Measurements from ENCODE around the gene IGF2BP2.
"Not testable (repeated sequence)": the region's sequence is repeated elsewhere in the genome, so short reads cannot be mapped to it uniquely, and the experiment has no call there.

The IGF2BP2 gene

GRCh38 chr3:185705498-185705897 is 119.3 kb downstream of the IGF2BP2 start:
- no peak for DNase-seq

DNA sequence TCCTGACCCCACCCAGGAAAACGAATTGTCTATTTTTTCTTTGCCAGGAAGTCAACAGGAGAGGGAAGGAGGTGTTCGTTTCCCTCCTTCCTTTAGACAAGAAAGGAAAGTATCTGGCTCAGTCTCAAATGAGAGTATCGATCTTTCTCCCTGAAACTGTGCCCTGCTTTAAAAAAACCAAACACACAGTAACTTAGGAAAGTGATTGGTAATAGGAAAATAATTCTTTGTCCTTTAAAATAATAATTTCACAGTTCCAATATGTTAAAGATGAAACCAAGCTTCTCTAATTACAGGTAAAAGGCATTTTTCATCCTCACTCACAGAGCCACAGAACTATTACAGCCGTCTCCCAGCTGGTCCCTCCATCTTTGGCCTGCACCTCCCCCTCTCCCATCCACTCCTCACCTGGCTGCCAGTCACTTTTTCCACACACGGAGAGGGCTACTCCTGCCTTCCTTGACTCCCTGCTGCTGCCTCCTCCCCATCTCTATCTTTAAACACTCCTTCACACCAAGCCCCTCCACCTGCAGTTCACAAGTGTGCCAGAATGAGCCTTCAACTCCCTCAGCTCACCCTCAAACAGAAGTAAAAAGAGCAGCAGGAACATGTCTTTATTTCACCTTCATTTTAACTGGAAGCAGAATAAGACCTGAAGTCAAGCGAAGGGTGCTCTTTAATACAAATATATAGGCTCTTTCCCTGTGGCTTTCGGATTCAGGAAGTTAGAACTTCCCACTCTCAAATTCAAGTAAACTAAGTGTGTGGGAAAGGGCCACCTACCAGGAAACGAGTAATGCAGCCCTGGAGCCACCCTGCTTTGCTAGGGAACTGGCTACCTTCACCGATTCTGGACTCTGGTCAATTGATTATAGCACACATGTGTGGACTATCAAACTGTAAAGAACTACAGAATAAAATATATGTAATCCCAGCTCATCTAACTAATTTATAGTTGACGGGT is 122.3 kb downstream of the IGF2BP2 start:
- no peak for DNase-seq

DNA sequence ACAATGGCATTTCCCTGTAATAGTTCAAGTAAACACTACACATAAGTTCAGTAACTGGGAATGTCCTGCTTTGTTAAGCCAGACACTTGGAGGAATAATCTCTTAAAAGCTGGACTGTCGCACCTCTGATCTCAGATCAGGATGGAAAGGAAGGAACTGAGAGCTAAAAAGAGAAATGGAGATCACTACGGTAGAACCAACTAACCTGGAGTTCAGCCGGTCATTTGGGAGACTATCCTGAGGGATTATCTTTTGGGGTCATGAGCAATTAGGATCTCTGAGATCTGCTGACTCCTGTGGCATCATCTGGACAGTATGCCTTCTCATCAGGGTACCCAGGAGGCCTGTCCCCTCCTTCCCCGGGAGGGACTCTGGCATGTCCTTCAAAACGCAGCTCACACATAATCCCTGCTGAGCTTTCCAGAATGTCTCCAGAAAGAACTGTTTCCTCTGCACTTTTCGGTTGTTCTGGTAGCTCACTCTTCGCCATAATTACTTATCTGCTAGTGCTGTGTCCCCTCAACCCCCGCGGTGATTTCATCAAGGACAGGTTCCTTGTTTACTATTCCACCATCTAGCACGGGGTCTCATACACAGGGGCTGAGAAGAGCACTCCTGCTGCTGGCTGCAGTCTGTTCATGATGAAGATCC is 123.1 kb downstream of the IGF2BP2 start:
- DNase-seq: no peak

GRCh38 chr3:185699927-185700326 is 124.9 kb downstream of the IGF2BP2 start:
- no peak for DNase-seq

GRCh38 chr3:185697228-185697627 is 127.6 kb downstream of the IGF2BP2 start:
- not testable (repeated sequence) for DNase-seq

- no peak for DNase-seq
These were observed 128.8 kb downstream of the IGF2BP2 start for GRCh38 chr3:185696039-185696438.

DNA sequence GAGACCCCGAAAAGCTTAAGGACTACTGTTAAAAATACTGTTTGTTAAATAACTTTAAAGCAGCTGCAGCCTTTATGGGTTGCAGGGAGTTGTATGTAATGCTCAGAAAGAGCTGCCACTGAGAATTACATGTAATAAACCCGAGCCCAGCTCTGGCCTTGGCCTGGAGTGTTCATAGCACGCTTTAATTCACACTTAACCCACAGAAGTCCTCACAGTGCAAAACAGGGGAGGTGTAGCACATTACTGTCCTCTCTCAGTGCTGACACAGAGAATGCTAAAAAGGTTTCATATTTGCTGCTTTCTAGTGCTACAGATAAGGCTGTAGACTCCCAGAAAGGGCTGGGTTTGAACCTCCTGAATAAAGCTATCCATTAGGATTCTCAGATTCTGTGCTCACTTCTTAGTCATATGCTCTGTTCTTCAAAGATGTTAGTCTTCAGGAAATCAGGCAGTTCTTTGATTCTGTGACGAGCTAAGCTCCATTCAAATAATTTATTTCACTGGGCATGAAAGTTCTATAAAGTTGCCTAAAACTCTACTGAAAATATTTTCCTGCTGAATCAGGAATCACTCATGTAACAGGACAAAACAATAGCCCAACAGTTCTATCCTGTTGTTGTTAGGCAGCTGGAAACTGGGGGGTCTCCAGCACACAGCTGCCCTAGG is 130.7 kb downstream of the IGF2BP2 start:
- no peak for DNase-seq

DNA sequence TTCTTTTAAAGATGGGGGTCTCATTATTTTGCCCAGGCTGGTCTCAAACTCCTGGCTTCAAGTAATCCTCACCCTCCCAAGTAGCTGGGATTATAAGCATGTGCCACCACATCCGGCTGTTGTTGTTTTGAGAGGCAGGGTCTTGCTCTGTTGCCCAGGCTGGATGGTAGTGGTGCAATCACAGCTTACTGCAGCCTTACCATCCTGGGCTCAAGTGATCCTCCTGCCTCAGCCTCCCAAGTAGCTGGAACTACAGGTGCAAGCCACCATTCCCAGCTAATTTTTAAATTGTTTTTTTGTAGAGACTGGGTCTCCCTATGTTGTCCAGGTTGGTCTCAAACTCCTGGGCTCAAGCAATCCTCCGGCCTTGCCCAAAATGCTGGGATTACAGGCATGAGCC is 133.2 kb downstream of the IGF2BP2 start:
- no peak for DNase-seq

DNA sequence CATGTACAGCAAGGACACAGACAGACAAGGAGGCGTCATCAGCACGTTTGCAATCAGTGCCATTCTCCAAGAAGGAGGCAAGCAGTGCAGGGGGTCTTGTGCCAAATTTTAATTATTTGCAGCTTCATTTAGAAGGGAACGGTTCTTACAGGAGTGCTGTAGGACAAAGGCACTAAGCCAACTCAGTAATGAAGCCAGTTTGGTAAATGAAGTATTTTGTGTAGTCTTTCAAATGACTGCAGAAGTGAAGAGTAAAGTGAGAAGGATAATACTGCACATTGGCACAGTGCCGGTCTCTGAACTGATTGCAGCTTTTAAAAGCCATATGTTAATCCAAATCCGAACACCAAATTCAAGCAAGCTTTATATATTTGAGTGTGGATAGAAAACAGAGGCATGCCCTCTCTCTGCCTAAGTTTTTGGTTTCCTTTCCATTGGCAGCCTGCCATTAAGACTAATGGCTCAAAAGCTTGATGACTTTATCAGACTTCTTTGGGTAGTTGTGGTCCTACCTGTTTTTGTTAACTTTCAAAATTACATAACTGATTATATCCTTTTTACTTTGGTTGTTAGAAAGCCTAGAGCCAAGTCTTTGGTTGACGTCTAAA is 137.5 kb downstream of the IGF2BP2 start:
- no peak for DNase-seq

DNA sequence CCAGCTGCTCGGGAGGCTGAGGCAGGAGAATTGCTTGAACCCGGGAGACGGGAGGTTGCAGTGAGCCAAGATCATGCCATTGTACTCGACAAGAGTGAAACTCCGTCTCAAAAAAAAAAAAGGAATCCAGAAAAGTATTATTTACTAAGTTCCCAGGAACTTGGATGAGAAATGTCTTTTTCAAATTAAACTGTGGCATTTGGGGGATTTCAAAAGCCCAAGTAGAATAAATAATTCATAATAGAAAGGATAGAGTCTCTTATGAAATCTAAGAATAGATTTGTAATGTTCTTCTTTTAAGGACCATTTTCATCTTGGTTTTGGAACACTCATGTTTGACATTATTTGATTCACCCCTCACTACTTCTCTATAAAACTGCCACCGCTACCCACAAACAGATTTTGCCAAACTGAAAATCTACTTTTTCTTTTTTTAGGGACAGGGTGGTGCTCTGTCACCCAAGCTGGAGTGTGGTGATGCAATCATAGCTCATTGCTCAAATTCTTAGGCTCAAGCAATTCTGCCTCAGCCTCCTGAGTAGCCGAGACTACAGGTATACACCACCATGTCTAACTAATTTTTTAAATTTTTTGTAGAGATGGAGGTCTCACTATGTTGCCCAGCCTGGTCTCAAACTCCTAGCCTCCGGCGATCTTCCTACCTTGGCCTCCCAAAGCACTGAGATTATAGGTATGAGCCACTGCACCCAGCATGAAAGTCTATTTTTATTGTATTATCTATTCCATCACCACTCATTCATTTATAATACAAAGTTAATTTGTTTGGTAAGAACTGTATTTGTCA is 139.4 kb downstream of the IGF2BP2 start:
- DNase-seq: no peak

GRCh38 chr3:185680231-185680630 is 144.6 kb downstream of the IGF2BP2 start:
- DNase-seq: no peak

DNA sequence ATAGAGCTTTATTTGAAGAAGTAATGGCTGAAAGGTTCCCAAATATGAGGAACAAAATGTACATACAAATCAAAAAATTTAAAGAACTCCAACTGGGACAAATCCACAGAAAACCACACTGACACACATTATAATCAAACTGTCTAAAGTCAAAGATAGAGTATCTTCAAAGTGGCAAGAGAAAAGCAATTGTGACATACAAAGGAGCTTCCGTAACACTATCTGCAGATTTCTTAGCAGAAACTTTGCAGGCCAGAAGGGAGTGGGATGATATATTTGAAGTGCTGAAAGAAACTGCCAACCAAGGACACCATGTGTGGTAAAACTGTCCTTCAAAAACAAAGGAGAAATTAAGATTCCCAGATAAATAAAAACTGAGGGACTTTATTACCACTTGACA is 146.8 kb downstream of the IGF2BP2 start:
- no peak for DNase-seq

- DNase-seq: no peak
These were observed 147.6 kb downstream of the IGF2BP2 start for GRCh38 chr3:185677146-185677829.

- DNase-seq: no peak
These were observed 157.3 kb downstream of the IGF2BP2 start for GRCh38 chr3:185667574-185667973.

DNA sequence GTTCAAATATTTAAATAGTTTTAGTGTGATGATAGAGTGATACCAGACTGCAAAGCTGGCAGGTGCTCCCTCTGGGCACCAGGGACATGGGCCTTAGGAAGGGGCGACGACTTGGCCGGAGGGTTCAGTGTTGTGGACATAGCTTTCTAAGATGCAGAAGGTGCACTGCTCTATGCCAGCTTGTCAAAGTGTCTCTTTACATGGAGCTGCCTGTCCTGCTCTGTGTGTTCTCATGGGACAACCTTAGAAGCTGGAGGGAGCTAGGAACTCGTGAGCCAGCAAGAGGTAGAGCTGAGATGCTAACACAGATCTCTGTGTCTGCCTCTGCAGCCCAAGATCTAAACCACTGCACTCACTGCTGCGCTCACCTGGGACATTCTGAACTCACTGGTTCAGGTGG is 160.9 kb downstream of the IGF2BP2 start:
- DNase-seq: no peak

DNA sequence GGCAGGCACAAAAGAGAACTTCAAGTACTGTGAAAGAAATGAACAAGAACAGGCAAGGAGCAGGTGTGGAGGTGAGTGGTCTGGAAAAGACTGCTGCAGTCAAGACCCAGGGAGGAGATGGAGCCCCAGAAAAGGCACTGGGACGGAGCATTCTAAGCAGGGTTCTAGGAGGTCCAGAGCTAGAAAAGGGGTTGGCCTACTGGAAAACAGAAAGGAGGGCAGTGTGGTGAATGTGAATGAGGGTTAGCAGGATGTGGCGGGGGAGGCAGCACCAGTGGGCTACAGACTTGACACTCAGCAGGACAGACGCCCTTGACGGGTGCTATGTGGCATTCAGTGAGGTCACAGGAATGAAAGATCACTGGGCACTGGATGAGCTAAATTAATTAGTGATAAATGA is 163.1 kb downstream of the IGF2BP2 start:
- DNase-seq: no peak

- not testable (repeated sequence) for DNase-seq
These were observed 163.5 kb downstream of the IGF2BP2 start for GRCh38 chr3:185661296-185661695.

GRCh38 chr3:185659942-185660921 is 164.6 kb downstream of the IGF2BP2 start:
- DNase-seq: peak; percentile 52

GRCh38 chr3:185658943-185659342 is 165.9 kb downstream of the IGF2BP2 start:
- DNase-seq: no peak

GRCh38 chr3:185658504-185658912 is 166.3 kb downstream of the IGF2BP2 start:
- DNase-seq: no peak

All from activated CD4-positive, alpha-beta T cell treated with anti-CD3 and anti-CD28 coated beads, Interleukin-2, amount 50 U/mL, for 1 hour (primary cell).